A549 (cell line): ENCODE results near the gene DOP1A. TPM values are rescaled to one million over a fixed set of nuclear protein-coding genes. Genes with fewer than 3 reads are reported as not detected.

ENCODE experiments used
- ATAC-seq, 2 experiments: fragments of 200-7000 bp in 1 of 2; fragments of >200 bp in 1 of 2; cut with Nextera tagmentation in 1 of 2; cut with Tn5 transposase in 1 of 2; 3 replicates each; pipeline versions ENCODE4 v1.8.0 to v1.9.1; 2018 to 2020; ENCODE audit warnings: mild to moderate bottlenecking in 1 of 2, moderate library complexity in 1 of 2
- CTCF ChIA-PET: fragments of 300-600 bp; sonication (Branson Sonifier 250); formaldehyde crosslinking; extraction: SDS; loops from one replicate; lab custom pipeline; 2021; ENCODE audit warnings: antibody characterized with exemption, inconsistent platforms; lab: Yijun Ruan, JAX
- POLR2A ChIA-PET: fragments of 350-600 bp; formaldehyde crosslinking; extraction: SDS; loops from one replicate; lab custom pipeline; 2021; ENCODE audit warnings: antibody characterized with exemption, inconsistent platforms; lab: Yijun Ruan, JAX
- DNase-seq, 2 experiments: peaks; one replicate each; pipeline versions ENCODE4 v3.0.0 to v3.0.0-alpha.2; 2011 to 2016; ENCODE audit warnings: low read depth in 1 of 2, low spot score in 1 of 2
- FAIRE-seq: peaks from 2 replicates; lab custom pipeline; 2011; peaks lifted over from hg19 to GRCh38; lab: Jason Lieb, UNC
- H3K27ac ChIP-seq, 2 experiments: fragments of >200 bp; sonication (Bioruptor Twin); formaldehyde crosslinking; 3 replicates each; pipeline ENCODE4 v1.5.1; 2016 to 2017
- H3K4me1 ChIP-seq: fragments of >200 bp; sonication (Bioruptor Twin); formaldehyde crosslinking; 3 replicates; pipeline ENCODE4 v1.6.1; 2016
- H3K4me2 ChIP-seq: fragments of >200 bp; sonication (Bioruptor Twin); formaldehyde crosslinking; 3 replicates; pipeline ENCODE4 v1.6.1; 2016
- H3K4me3 ChIP-seq: fragments of >200 bp; sonication (Bioruptor Twin); formaldehyde crosslinking; 3 replicates; pipeline ENCODE4 v1.5.1; 2016
- H3K9me3 ChIP-seq: fragments of >200 bp; sonication (Bioruptor Twin); formaldehyde crosslinking; 3 replicates; pipeline ENCODE4 v1.6.1; 2016
- BHLHE40 ChIP-seq: IDR thresholded peaks from 2 replicates; pipeline ENCODE4 v1.6.1; 2012; ENCODE audit warnings: low read depth, low read length, inconsistent platforms
- CBX8 ChIP-seq: fragments of 200-600 bp; sonication (generic); IDR thresholded peaks from 2 replicates; pipeline ENCODE4 v1.6.1; 2016
- CEBPB ChIP-seq, 2 experiments: fragments of >200 bp in 1 of 2; sonication (Bioruptor Twin) in 1 of 2; formaldehyde crosslinking in 1 of 2; IDR thresholded peaks; 2 replicates each; pipeline ENCODE4 v1.6.1; 2012 to 2016
- EHF ChIP-seq: fragments of 250-450 bp; sonication (Bioruptor Pico); IDR thresholded peaks from 2 replicates; pipeline ENCODE4 v1.5.0; 2020; ENCODE audit warnings: mild to moderate bottlenecking
- EP300 ChIP-seq, 2 experiments: fragments of >200 bp; sonication (Bioruptor Twin); formaldehyde crosslinking; IDR thresholded peaks; 2 replicates in 1 of 2; 3 replicates in 1 of 2; pipeline ENCODE4 v1.6.1; 2016 to 2017
- ESRRA ChIP-seq: fragments of 150-350 bp; IDR thresholded peaks from 2 replicates; pipeline ENCODE4 v1.6.1; 2014; ENCODE audit warnings: mild to moderate bottlenecking, low read length, borderline replicate concordance
- FOSL2 ChIP-seq, 2 experiments: fragments of 450-650 bp in 1 of 2; fragments of >200 bp in 1 of 2; sonication (Bioruptor Twin) in 1 of 2; formaldehyde crosslinking; IDR thresholded peaks; 2 replicates each; pipeline versions ENCODE4 v1.5.0 to v1.6.1; 2016 to 2020; ENCODE audit warnings: mild to moderate bottlenecking in 1 of 2, moderate library complexity in 1 of 2
- FOXS1 ChIP-seq: fragments of 250-450 bp; sonication (Bioruptor Pico); IDR thresholded peaks from 2 replicates; pipeline ENCODE4 v1.5.0; 2020; ENCODE audit warnings: mild to moderate bottlenecking, moderate library complexity
- HES2 ChIP-seq: fragments of >200 bp; sonication (Bioruptor Twin); formaldehyde crosslinking; IDR thresholded peaks from 2 replicates; pipeline ENCODE4 v1.6.1; 2016
- HEYL ChIP-seq: fragments of 250-450 bp; sonication (Bioruptor Pico); IDR thresholded peaks from 2 replicates; pipeline ENCODE4 v1.8.0; 2021; ENCODE audit warnings: mild to moderate bottlenecking, moderate library complexity
- HOXA7 ChIP-seq: fragments of 250-450 bp; sonication (Bioruptor Pico); IDR thresholded peaks from 2 replicates; pipeline ENCODE4 v1.5.0; 2020; ENCODE audit warnings: mild to moderate bottlenecking, moderate library complexity
- HOXB13 ChIP-seq: fragments of 250-450 bp; sonication (Bioruptor Pico); IDR thresholded peaks from 2 replicates; pipeline ENCODE4 v1.5.0; 2020; ENCODE audit warnings: low read depth, mild to moderate bottlenecking, moderate library complexity
- HOXB5 ChIP-seq: fragments of 250-450 bp; sonication (Bioruptor Pico); IDR thresholded peaks from 2 replicates; pipeline ENCODE4 v1.5.0; 2020; ENCODE audit warnings: mild to moderate bottlenecking, moderate library complexity
- KDM1A ChIP-seq: fragments of 200-600 bp; sonication (generic); IDR thresholded peaks from 2 replicates; pipeline ENCODE4 v1.6.1; 2016; ENCODE audit warnings: low read depth, mild to moderate bottlenecking
- KDM5A ChIP-seq: fragments of 200-600 bp; sonication (generic); IDR thresholded peaks from 2 replicates; pipeline ENCODE4 v1.6.1; 2016; ENCODE audit warnings: antibody characterized with exemption, mild to moderate bottlenecking
- MAX ChIP-seq: IDR thresholded peaks from 2 replicates; pipeline ENCODE4 v1.6.1; 2012
- RAD21 ChIP-seq, 2 experiments: fragments of >200 bp in 1 of 2; sonication (Bioruptor Twin) in 1 of 2; formaldehyde crosslinking in 1 of 2; IDR thresholded peaks in 1 of 2; conservative IDR thresholded peaks in 1 of 2; 2 replicates in 1 of 2; 3 replicates in 1 of 2; pipeline ENCODE4 v1.6.1; 2012 to 2018; ENCODE audit warnings: inconsistent platforms in 1 of 2
- RARB ChIP-seq: fragments of 250-450 bp; sonication (Bioruptor Pico); IDR thresholded peaks from 2 replicates; pipeline ENCODE4 v1.8.0; 2021; ENCODE audit warnings: mild to moderate bottlenecking, moderate library complexity
- REST ChIP-seq: fragments of 200-600 bp; sonication (generic); IDR thresholded peaks from 2 replicates; pipeline ENCODE4 v1.6.1; 2016; ENCODE audit warnings: antibody characterized with exemption, mild to moderate bottlenecking, moderate library complexity
- RFX5 ChIP-seq: fragments of 450-650 bp; IDR thresholded peaks from 2 replicates; pipeline ENCODE4 v1.7.1; 2014; ENCODE audit warnings: antibody characterized with exemption, mild to moderate bottlenecking, moderate library complexity
- SREBF2 ChIP-seq: fragments of 450-650 bp; IDR thresholded peaks from 2 replicates; pipeline ENCODE4 v1.6.1; 2014; ENCODE audit warnings: mild to moderate bottlenecking, moderate library complexity
- TFCP2L1 ChIP-seq: fragments of 250-450 bp; sonication (Bioruptor Pico); IDR thresholded peaks from 2 replicates; pipeline ENCODE4 v1.5.0; 2021; ENCODE audit warnings: mild to moderate bottlenecking
- USF2 ChIP-seq: fragments of 450-650 bp; IDR thresholded peaks from 2 replicates; pipeline ENCODE4 v1.6.1; 2014; ENCODE audit warnings: antibody characterized with exemption
- ZC3H11A ChIP-seq: fragments of 450-650 bp; IDR thresholded peaks from 2 replicates; pipeline ENCODE4 v1.6.1; 2014; ENCODE audit warnings: antibody characterized with exemption, mild to moderate bottlenecking
- ZFP36 ChIP-seq: fragments of 450-650 bp; IDR thresholded peaks from 2 replicates; pipeline ENCODE4 v1.6.1; 2014; ENCODE audit warnings: borderline replicate concordance; ENCODE audit not compliant: partially characterized antibody
- ZNF302 ChIP-seq: fragments of 250-450 bp; sonication (Bioruptor Pico); IDR thresholded peaks from 2 replicates; pipeline ENCODE4 v1.9.0; 2021; ENCODE audit warnings: inconsistent platforms, mild to moderate bottlenecking, moderate library complexity
- ZSCAN20 ChIP-seq: fragments of 250-450 bp; sonication (Bioruptor Pico); IDR thresholded peaks from 2 replicates; pipeline ENCODE4 v1.8.0; 2022; ENCODE audit warnings: mild to moderate bottlenecking, moderate library complexity
- WGBS: methylation state at CpG from one replicate; pipeline ENCODE4 v1.1.6; 2017; ENCODE audit errors: missing lambda C conversion rate; 5-methylcytosine and 5-hydroxymethylcytosine counted together
- polyA plus RNA-seq, 4 experiments: library from polyadenylated mRNA; depleted of rRNA in 3 of 4; stranded (reverse); fragments of >200 nt; fragmentation: RNase III in 1 of 4; extraction: RNeasy Plus Mini Kit Qiagen cat#74134 plus additional on column Dnase treatment in 1 of 4; gene quantifications; 2 replicates in 3 of 4; 3 replicates in 1 of 4; pipeline ENCODE4 v1.2.3, GENCODE V29; 2011 to 2017

DOP1A gene
- polyA plus RNA-seq, 2 of the 4 experiments (the other 2 are of a cell fraction) = 2.2 to 5.9 TPM

- peaks cover 14% of the 10 kb centered on the region; the same call in 2 of the 3 replicates for H3K4me1 ChIP-seq
- ChIA-PET POLR2A (no interaction called here), CTCF (interaction anchor here (1.3 kb wide), 1 partner anchor 9 kb away, joined by 3 read pairs; no protein-coding TSS in a partner anchor)
- H3K4me2 ChIP-seq = no peak overlapping the region
- DNase-seq (no peak), ATAC-seq (no peak), FAIRE-seq (no peak)
- no peak for TF ChIP-seq EP300 (IDR thresholded peaks at IDR 0.05)
- TF ChIP-seq TFCP2L1 (CRISPR knock-in tag) = no peak
- no peak for TF ChIP-seq KDM1A
- no peak for TF ChIP-seq ZFP36
- TF ChIP-seq ZSCAN20 (CRISPR knock-in tag) = no peak
- TF ChIP-seq HES2 = no peak
- TF ChIP-seq ZC3H11A = no peak
- no peak for TF ChIP-seq MAX
- no peak for TF ChIP-seq FOSL2 (IDR thresholded peaks at IDR 0.05)
- TF ChIP-seq FOSL2 (CRISPR knock-in tag; IDR thresholded peaks at IDR 0.05) = no peak
- no peak for TF ChIP-seq BHLHE40
- no peak for TF ChIP-seq HOXB13 (CRISPR knock-in tag)
- no peak for TF ChIP-seq USF2
- no peaks in the 10 kb centered on the region for H3K9me3 ChIP-seq
- H3K4me3 ChIP-seq = no peak overlapping the region
- no peak overlapping the region for H3K27ac ChIP-seq
Measured at GRCh38 chr6:83180426-83180950, 113.0 kb downstream of the DOP1A start.

GRCh38 chr6:83182114-83182513 lies 114.6 kb downstream of the DOP1A start:
- POLR2A ChIA-PET = no interaction called here
- Histone ChIP-seq H3K4me2 (no peak overlapping the region), H3K27ac (no peak overlapping the region), H3K4me3 (no peak overlapping the region), H3K9me3 (no peaks in the 10 kb centered on the region), H3K4me1 (peaks cover 14% of the 10 kb centered on the region; the same call in 2 of the 3 replicates)
- DNase-seq (no peak), FAIRE-seq (no peak), ATAC-seq (no peak)
- TF ChIP-seq KDM5A (no peak), RARB (CRISPR knock-in tag) (no peak), ESRRA (no peak), CEBPB (IDR thresholded peaks at IDR 0.05) (no peak), CBX8 (no peak), HOXA7 (no peak), FOXS1 (no peak), REST (no peak), HEYL (CRISPR knock-in tag) (no peak), SREBF2 (no peak), RAD21 (conservative IDR thresholded peaks at IDR 0.05 in 1 of 2, IDR thresholded peaks at IDR 0.05 in 1 of 2) (no peak), BHLHE40 (no peak), EHF (no peak), ZNF302 (CRISPR knock-in tag) (no peak), RFX5 (no peak), HOXB5 (CRISPR knock-in tag) (no peak)
- CTCF ChIA-PET = no interaction called here
- 37% methylated on average over 1 of the region's 1 CpG for WGBS
